ENCODE measurements around the gene BCO1.

DNA sequence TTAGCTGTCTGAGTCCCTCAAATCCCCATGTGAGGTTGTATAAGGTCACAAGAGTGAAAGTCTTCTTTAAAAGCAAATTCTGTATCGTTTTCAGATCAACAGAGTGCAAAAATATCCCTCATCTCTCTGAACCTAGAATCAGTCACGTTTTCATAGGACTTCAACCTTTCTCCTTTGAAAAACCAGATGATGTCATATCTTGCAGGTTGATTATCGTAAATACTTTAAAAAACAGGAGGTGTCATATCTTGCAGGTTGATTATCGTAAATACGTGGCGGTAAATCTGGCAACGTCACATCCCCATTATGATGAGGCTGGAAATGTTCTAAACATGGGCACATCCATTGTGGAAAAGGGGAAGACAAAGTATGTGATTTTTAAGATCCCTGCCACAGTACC, 25.9 kb downstream of the BCO1 start:
- TF ChIP-seq EZH2phosphoT487 (IDR thresholded peaks at IDR 0.05; ENCODE audit: borderline replicate concordance, low read depth, low read length), result no peak
- TF ChIP-seq, protein P1, sequence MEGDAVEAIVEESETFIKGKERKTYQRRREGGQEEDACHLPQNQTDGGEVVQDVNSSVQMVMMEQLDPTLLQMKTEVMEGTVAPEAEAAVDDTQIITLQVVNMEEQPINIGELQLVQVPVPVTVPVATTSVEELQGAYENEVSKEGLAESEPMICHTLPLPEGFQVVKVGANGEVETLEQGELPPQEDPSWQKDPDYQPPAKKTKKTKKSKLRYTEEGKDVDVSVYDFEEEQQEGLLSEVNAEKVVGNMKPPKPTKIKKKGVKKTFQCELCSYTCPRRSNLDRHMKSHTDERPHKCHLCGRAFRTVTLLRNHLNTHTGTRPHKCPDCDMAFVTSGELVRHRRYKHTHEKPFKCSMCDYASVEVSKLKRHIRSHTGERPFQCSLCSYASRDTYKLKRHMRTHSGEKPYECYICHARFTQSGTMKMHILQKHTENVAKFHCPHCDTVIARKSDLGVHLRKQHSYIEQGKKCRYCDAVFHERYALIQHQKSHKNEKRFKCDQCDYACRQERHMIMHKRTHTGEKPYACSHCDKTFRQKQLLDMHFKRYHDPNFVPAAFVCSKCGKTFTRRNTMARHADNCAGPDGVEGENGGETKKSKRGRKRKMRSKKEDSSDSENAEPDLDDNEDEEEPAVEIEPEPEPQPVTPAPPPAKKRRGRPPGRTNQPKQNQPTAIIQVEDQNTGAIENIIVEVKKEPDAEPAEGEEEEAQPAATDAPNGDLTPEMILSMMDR (conservative IDR thresholded peaks at IDR 0.05; ENCODE audit: low read length), result no peak
